Fibroblast of peridontal ligament (primary cell): ENCODE results near the gene RBFOX2.
"Not testable (repeated sequence)": the region's sequence is repeated elsewhere in the genome, so short reads cannot be mapped to it uniquely, and the experiment has no call there.

Experiments used
- DNase-seq: peaks from one replicate; pipeline ENCODE4 v3.0.0-alpha.2; 2010; ENCODE audit errors: extremely low read depth

Gene RBFOX2

DNA sequence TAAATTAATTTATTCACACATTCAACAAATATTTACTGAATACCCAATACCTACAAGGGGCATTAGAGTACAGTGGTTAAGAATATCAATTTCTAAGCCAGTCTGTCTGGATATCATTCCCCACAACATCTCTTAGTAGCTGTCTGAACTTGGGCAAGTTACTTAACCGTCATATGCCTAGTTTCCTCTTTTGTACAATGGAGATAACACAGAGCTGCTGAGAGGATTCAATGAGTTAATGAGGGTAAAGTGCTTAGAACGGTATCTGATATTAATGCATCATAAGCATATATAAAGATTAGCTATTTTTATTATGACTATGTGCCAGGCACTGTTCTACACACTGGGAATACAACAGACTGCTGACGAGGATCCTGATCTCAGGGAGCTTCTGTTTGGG lies 194.6 kb downstream of the RBFOX2 start:
- DNase-seq, result no peak

DNA sequence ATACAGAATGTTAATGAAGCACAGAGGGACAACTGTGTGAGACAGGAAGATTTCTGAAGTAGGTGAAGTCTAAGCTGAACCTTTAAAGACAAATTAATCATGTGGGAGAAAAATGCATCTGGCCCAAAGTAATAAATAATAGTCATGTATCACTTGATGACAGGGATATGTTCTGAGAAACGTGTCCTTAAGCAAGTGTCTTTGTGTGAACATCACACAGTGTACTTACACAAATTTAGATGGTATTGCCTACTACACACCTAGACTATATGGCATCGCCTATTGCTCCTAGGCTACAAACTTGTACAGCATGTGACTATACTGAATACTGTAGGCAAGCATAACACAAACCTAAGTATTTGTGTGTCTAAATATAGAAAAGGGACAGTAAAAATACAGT lies 198.3 kb downstream of the RBFOX2 start:
- no peak for DNase-seq

GRCh38 chr22:35824256-35824655 lies 204.4 kb downstream of the RBFOX2 start:
- no peak for DNase-seq

DNA sequence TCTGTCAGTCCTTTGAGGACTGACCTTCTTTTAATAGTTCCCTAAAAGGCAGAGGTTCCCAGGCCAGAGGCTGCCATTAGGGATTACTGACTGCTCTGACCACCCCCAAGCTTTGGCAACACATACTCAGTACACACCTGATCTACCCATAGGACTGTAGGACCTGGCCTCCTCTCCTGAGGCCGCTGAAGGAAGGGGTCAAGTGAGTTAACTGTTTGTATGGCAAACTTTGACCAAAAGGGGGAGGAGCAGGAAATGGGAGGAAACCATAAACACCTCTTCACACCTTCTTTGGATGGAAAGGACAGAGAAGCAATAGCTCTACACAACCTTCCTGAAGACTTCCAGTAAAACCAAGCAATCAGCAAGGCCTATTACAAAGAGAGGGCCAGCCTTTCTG lies 207.0 kb downstream of the RBFOX2 start:
- no peak for DNase-seq

GRCh38 chr22:35819421-35819820 lies 209.2 kb downstream of the RBFOX2 start:
- no peak for DNase-seq

- DNase-seq, result no peak
These were observed 209.7 kb downstream of the RBFOX2 start for GRCh38 chr22:35818897-35819296.

GRCh38 chr22:35812600-35812999 lies 216.0 kb downstream of the RBFOX2 start:
- no peak for DNase-seq

DNA sequence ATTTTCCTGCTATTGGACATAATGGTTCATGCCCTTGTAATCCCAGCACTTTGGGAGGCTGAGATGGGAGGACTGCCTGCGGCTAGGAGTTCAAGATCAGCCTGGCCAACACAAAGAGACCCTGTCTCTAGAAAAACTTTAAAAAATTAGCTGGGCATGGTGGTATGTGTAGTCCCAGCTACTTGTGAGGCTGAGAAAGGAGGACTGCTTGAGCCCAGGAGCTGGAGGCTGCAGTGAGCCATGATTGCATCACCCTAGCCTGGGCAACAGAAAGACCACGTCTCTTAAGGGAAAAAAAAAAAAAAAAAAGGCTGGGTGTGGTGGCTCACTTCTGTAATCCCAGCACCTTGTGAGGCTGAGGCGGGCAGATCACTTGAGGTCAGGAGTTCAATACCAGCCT lies 217.0 kb downstream of the RBFOX2 start:
- DNase-seq, result no peak

GRCh38 chr22:35809816-35810215 lies 218.8 kb downstream of the RBFOX2 start:
- DNase-seq, result no peak

- no peak for DNase-seq
These were observed 220.2 kb downstream of the RBFOX2 start for GRCh38 chr22:35808377-35808776.

DNA sequence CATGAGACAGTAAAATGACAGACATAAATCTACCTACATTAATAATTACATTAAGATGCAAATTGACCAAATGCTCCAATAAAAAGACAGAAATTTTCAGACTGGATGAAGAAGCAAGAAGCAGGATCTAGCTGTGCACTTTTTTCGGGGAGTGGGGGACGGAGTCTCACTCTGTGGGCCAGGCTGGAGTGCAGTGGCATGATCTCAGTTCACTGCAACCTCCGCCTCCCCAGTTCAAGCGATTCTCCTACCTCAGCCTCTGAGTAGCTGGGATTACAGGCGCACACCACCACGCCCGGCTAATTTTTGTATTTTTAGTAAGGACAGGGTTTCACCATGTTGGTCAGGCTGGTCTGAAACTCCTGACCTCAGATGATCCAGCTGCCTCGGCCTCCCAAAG lies 222.0 kb downstream of the RBFOX2 start:
- DNase-seq, result not testable (repeated sequence)

DNA sequence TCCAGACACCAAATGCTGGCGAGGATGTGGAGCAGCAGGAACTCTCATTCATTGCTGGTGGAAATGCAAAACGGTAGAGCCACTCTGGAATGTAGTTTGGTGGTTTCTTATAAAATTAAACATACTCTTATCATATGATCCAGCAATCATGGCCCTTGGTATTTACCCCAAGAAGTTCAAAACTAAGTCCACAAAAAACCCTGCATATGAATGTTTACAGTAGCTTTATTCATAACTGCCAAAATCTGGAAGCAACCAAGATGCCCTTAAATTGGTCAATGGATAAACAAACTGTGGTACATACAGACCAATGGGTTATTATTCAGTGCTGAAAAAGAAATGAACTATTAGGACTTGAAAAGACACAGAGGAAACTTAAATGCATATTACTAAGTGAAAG lies 223.2 kb downstream of the RBFOX2 start:
- DNase-seq, result peak; percentile 70

DNA sequence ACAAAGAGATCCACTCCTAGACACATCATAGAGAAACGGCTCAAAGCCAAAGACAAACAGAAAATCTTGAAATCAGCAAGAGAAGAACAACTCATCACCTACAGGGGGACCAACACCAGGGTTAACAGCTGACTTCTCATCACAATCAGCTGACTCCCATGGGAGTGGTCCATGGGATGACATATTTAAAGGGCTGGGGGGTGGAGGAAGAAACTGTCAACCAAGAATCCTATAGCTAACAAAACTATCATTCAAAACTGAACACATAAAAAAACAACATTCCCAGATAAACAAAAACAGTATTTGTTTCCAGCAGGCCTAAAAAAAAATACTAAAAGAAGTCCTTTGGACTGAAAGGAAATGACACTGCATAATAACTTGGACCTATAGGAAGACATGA lies 224.2 kb downstream of the RBFOX2 start:
- no peak for DNase-seq

GRCh38 chr22:35802885-35803284 lies 225.7 kb downstream of the RBFOX2 start:
- DNase-seq, result no peak

- not testable (repeated sequence) for DNase-seq
These were observed 227.3 kb downstream of the RBFOX2 start for GRCh38 chr22:35801301-35801700.

DNA sequence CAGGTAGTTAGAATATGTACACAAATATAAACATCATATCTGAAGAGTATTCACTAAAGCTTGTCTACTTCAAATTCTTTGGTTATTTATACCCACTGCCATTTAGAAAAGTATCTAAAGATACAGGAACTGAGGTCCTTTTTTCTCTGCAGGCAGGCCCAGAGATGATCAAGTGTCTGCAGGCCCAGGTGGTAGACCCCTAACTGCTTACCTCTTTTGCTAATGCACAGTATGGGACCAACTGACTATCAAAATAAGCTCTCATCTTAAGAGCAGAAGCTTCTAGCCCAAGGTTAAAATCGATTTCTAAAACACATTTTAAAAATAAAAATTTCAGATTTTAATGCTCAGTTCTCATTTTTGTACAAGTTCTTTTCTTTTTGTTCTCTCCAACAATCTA lies 229.5 kb downstream of the RBFOX2 start:
- DNase-seq, result no peak

GRCh38 chr22:35797411-35797810 lies 231.2 kb downstream of the RBFOX2 start:
- DNase-seq, result no peak

- no peak for DNase-seq
These were observed 233.1 kb downstream of the RBFOX2 start for GRCh38 chr22:35795476-35795875.

DNA sequence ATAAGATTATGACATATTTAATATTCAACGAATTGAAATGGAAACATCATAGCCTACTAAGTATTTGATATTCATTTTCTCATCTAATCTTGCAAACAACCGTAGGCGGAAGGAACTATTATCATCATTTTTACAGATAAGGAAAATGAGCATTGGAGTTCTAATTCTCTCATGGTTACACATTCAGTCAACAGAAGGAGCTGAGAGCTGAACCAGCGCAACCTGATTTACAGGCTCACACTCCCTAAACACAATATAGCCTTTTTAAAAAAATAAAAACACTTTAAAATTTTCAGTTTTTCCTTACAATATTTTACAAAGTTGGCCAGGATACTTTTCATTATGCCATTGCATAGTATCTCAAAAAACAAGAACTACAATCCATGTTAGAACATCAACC lies 236.1 kb downstream of the RBFOX2 start:
- no peak for DNase-seq

DNA sequence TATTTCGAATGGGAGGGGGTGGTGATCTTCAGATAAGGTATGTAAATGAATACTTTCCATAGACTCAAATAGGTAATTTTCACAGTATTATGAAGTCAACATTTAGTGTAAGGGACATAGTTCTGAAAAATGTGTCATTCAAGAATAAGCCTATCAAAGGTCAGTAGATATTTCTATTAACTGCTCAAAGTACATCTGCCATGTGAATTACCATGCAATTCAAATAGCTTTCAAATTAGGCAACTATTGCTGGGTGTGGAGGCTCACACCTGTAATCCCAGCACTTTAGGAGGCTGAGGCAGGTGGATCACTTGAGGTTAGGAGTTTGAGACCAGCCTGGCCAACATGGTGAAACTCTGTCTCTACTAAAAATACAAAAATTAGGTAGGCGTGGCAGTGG lies 236.8 kb downstream of the RBFOX2 start:
- not testable (repeated sequence) for DNase-seq

DNA sequence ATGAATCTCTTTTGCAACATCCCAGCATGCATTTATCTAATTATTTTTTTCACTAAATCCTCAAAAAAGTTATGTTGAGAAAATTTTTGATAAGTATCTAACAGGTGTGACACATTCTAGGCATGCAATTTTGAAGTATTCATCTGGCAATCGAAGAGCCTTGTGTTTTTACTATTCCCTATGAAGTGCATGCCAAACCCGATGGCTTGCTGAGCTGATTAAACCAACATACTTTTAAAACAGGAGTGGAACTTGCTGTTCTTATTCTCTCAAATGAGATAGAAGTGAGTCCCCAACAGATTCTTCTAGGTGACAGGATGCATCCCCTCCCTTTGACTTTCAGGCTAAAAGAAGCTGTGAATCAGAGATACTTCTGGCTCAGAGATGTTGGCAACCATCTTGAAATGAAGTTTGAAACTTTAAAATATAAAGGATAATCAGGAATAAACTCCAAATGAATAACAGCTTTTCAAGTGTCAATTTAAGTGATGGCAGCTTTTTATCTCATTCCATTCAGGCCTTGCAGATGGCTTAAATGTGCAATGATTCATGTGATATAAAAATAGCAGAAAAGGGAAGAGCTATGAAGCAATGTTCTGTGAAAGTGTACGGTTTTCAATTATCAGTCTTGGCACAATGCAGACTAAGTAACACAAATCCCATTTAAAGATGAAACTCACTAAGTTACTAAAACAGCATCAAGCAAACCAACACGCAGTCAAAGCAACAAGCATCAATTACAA lies 243.3 kb downstream of the RBFOX2 start:
- peak; percentile 71 for DNase-seq

- DNase-seq, result no peak
These were observed 244.0 kb downstream of the RBFOX2 start for GRCh38 chr22:35784633-35785032.

- DNase-seq, result peak; percentile 34
These were observed 244.5 kb downstream of the RBFOX2 start for GRCh38 chr22:35783943-35784614.

DNA sequence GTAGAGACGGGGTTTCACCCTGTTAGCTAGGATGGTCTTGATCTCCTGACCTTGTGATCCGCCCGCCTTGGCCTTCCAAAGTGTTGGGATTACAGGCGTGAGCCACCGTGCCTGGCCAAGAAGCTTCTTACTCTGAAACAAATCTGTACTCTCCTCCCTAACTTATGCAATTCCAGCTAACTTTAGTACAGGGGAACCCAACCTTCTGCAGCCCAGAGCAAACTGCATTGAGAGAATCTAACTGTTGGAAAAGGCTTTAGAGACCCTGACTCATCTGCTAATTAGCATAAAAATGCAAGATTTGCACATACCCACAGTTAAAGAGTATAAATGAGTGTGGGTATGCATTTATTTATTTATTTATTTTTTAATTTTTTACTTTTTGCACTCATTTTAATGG lies 246.1 kb downstream of the RBFOX2 start:
- DNase-seq, result no peak
